Right lobe of liver (tissue), 6 donors: Measurements from ENCODE around the gene DGKA. TPM values are rescaled to one million over a fixed set of nuclear protein-coding genes. Genes with fewer than 3 reads are reported as not detected.
A peak's percentile ranks its signal among the peaks of the same experiment; 100 is the strongest.
"Not testable (repeated sequence)": the region's sequence is repeated elsewhere in the genome, so short reads cannot be mapped to it uniquely, and the experiment has no call there.

ENCODE experiments used
- ATAC-seq, 4 donors: fragments of 200-7000 bp; cut with Tn5 transposase; one replicate each; pipeline ENCODE4 v1.9.1; 2020; ENCODE audit warnings: mild to moderate bottlenecking in 4 of 4, moderate library complexity in 4 of 4
- DNase-seq, 3 donors: peaks; one replicate each; pipeline ENCODE4 v3.0.0-alpha.2; 2020
- H3K27ac ChIP-seq, 3 donors: fragments of 200-600 bp; one replicate each; pipeline ENCODE4 v1.8.0; 2022
- H3K27me3 ChIP-seq, 2 donors: fragments of 200-600 bp; one replicate each; pipeline ENCODE4 v1.8.0; 2022
- H3K36me3 ChIP-seq, 4 donors: fragments of 200-600 bp; sonication (generic) in 1 of 4; one replicate each; pipeline versions ENCODE4 v1.5.1 to v1.8.0; 2017 to 2022; ENCODE audit warnings: control low read depth in 1 of 4
- H3K4me1 ChIP-seq, 4 donors: fragments of 200-600 bp; sonication (generic) in 1 of 4; one replicate each; pipeline versions ENCODE4 v1.5.1 to v1.8.0; 2017 to 2022; ENCODE audit warnings: control low read depth in 1 of 4
- H3K4me3 ChIP-seq, 3 donors: fragments of 200-600 bp; one replicate each; pipeline ENCODE4 v1.8.0; 2022
- H3K9me3 ChIP-seq, 4 donors: fragments of 200-600 bp; sonication (generic) in 1 of 4; one replicate each; pipeline versions ENCODE4 v1.5.1 to v1.8.0; 2017 to 2022; ENCODE audit warnings: control low read depth in 1 of 4
- CTCF ChIP-seq, 4 donors: fragments of 200-600 bp in 3 of 4; fragments of 450-650 bp in 1 of 4; IDR thresholded peaks; one replicate each; pipeline versions ENCODE4 v1.5.1 to v1.8.0; 2016 to 2022; ENCODE audit warnings: antibody characterized with exemption in 4 of 4, mild to moderate bottlenecking in 2 of 4
- POLR2A ChIP-seq: fragments of 450-650 bp; IDR thresholded peaks from one replicate; pipeline ENCODE4 v1.6.1; 2017; ENCODE audit warnings: antibody characterized with exemption, mild to moderate bottlenecking
- WGBS: methylation state at CpG from one replicate; pipeline ENCODE4 v1.1.6; 2018; ENCODE audit warnings: low coverage, low lambda C conversion rate; ENCODE audit not compliant: insufficient coverage; ENCODE audit errors: missing lambda C conversion rate; 5-methylcytosine and 5-hydroxymethylcytosine counted together
- intact Hi-C, 2 donors: fragments of 100-400 bp; cut with DNase I; formaldehyde crosslinking; loops; one replicate each; pipeline versions ENCODE4 v1.11.2 to v1.14.1; 2022
- total RNA-seq, 6 experiments: library from RNA; depleted of rRNA in 2 of 6; stranded (reverse); fragments of >200 nt in 2 of 6; fragmentation: NEBNext Ultra II Directional in 3 of 6; extraction: Animal tissue kit (Norgen Biotek cat#: 25700) in 3 of 6; gene quantifications; one replicate each; pipeline versions ENCODE4 v1.1.0 to v1.2.4, GENCODE V29; 2016 to 2023
- donor health status: DM: no; HTN: yes; CAD: no.
- donor health status: DM: no; HTN: no; CAD: no.
- donor health status: DM: no; HTN: no; CAD: no.
- donor health status: DM: no; HTN: yes; CAD: no.
- donor health status: DM: no; HTN: yes; CAD: no.

The DGKA gene
- total RNA-seq, 6 experiments from 2014 or later, result 2.7 to 7.6 (median 4.9) TPM

GRCh38 chr12:55912908-55913307 lies 18.1 kb upstream of the DGKA start:
- DNase-seq (no peak), ATAC-seq (no peak)
- no peak overlapping the region for H3K27ac ChIP-seq
- intact Hi-C loops, result no loop called here
- no peaks in the 10 kb centered on the region for H3K9me3 ChIP-seq
- no peaks in the 10 kb centered on the region for H3K36me3 ChIP-seq
- TF ChIP-seq CTCF (IDR thresholded peaks at IDR 0.05) (no peak), POLR2A (no peak)
- H3K4me1 ChIP-seq, result peaks cover 0 to 20% (median 4%) of the 10 kb centered on the region in 4 donors
- H3K27me3 ChIP-seq, result no peaks in the 10 kb centered on the region
- WGBS, result 75% methylated on average over 4 of the region's 4 CpGs
- H3K4me3 ChIP-seq, result no peak overlapping the region

- no peak for ATAC-seq
- DNase-seq, result no peak
- Histone ChIP-seq H3K9me3 (no peaks in the 10 kb centered on the region), H3K36me3 (no peaks in the 10 kb centered on the region), H3K27me3 (no peaks in the 10 kb centered on the region), H3K4me1 (peaks cover 0 to 11% (median 0%) of the 10 kb centered on the region in 4 donors), H3K27ac (no peak overlapping the region), H3K4me3 (no peak overlapping the region)
- TF ChIP-seq CTCF (IDR thresholded peaks at IDR 0.05) (no peak), POLR2A (no peak)
- intact Hi-C loops, result no loop called here
- 51% methylated on average over 3 of the region's 3 CpGs for WGBS
Observed at GRCh38 chr12:55915482-55915859, 15.5 kb upstream of the DGKA start.

GRCh38 chr12:55919032-55919431 lies 11.9 kb upstream of the DGKA start:
- H3K27me3 ChIP-seq, DNase-seq, H3K36me3 ChIP-seq, H3K9me3 ChIP-seq, H3K4me3 ChIP-seq, intact Hi-C loops: not testable (repeated sequence)
- ATAC-seq, result peak; percentile 59 to 90 (median 70)
- Histone ChIP-seq H3K27ac (peak overlapping the region in 1 of 3 donors; percentile 16), H3K4me1 (peaks cover 0 to 16% (median 0%) of the 10 kb centered on the region in 4 donors)
- 59% methylated on average over 3 of the region's 3 CpGs for WGBS

GRCh38 chr12:55922126-55922525 lies 8.8 kb upstream of the DGKA start:
- Histone ChIP-seq H3K36me3 (peaks cover 0 to 7% (median 0%) of the 10 kb centered on the region in 4 donors), H3K4me1 (peaks cover 0 to 19% (median 3%) of the 10 kb centered on the region in 4 donors), H3K27ac (no peak overlapping the region), H3K27me3 (no peaks in the 10 kb centered on the region), H3K9me3 (no peaks in the 10 kb centered on the region), H3K4me3 (no peak overlapping the region)
- WGBS, result 81% methylated on average over 3 of the region's 3 CpGs
- TF ChIP-seq POLR2A, result no peak
- no peak for TF ChIP-seq CTCF (IDR thresholded peaks at IDR 0.05)
- DNase-seq (no peak), ATAC-seq (no peak)
- intact Hi-C loops, result no loop called here

GRCh38 chr12:55923648-55924047 lies 7.3 kb upstream of the DGKA start:
- H3K9me3 ChIP-seq, DNase-seq, H3K27ac ChIP-seq, H3K36me3 ChIP-seq, H3K27me3 ChIP-seq, intact Hi-C loops, ATAC-seq, H3K4me3 ChIP-seq: not testable (repeated sequence)
- peaks cover 0 to 19% (median 3%) of the 10 kb centered on the region in 4 donors for H3K4me1 ChIP-seq
- WGBS, result 79% methylated on average over 9 of the region's 9 CpGs

GRCh38 chr12:55925371-55925770 lies 5.6 kb upstream of the DGKA start:
- H3K9me3 ChIP-seq, result no peaks in the 10 kb centered on the region
- H3K36me3 ChIP-seq, result peaks cover 0 to 7% (median 0%) of the 10 kb centered on the region in 4 donors
- ATAC-seq, result no peak
- intact Hi-C loops, result no loop called here
- TF ChIP-seq POLR2A, result no peak
- TF ChIP-seq CTCF (IDR thresholded peaks at IDR 0.05), result no peak
- H3K4me1 ChIP-seq, result peaks cover 0 to 13% (median 3%) of the 10 kb centered on the region in 4 donors
- WGBS, result 82% methylated on average over 4 of the region's 4 CpGs
- H3K27ac ChIP-seq, result no peak overlapping the region
- no peak overlapping the region for H3K4me3 ChIP-seq
- DNase-seq, result no peak
- H3K27me3 ChIP-seq, result no peaks in the 10 kb centered on the region
